Measurements from ENCODE around the gene NLE1. TPM values are rescaled to one million over a fixed set of nuclear protein-coding genes. Genes with fewer than 3 reads are reported as not detected.

NLE1 gene
- total RNA-seq (9.8 TPM), polyA plus RNA-seq (1 to 10 TPM; 3.1 to 5.3 (median 3.8) TPM)

GRCh38 chr17:35141681-35142466 lies at the start of gene NLE1:
Gene NLE1, minus strand, starts transcription at chr17:35142303. Its CDS starts 28 bp downstream, at chr17:35142275.
- Histone ChIP-seq H3K9me3 (ENCODE audit: control insufficient read depth in 2 of 2, low read length in 2 of 2) (no peaks in the 10 kb centered on the region), H3K27ac (ENCODE audit: insufficient read depth, low read length, poor library complexity, severe bottlenecking) (peak within 1 kb of the TSS; percentile 61), H3K4me1 (ENCODE audit: control insufficient read depth, insufficient read depth, low read length, poor library complexity, severe bottlenecking) (peaks cover 24% of the 10 kb centered on the region), H3K4me3 (ENCODE audit: low read depth, low read length) (peak within 1 kb of the TSS; percentile 88), H3K27me3 (ENCODE audit: control insufficient read depth, insufficient read depth, low read length) (no peaks in the 10 kb centered on the region), H3K36me3 (ENCODE audit: control insufficient read depth, insufficient read depth, low read length) (peaks cover 27% of the 10 kb centered on the region)
- Mint-ChIP-seq H3K4me1 (peaks cover 0 to 32% (median 12%) of the 10 kb centered on the region in 4 donors), H3K36me3 (peaks cover 5% of the 10 kb centered on the region), H3K4me3 (peak within 1 kb of the TSS; percentile 86 to 90 (median 90)), H3K27ac (peak within 1 kb of the TSS; percentile 82 to 87 (median 86)), H3K27me3 (no peaks in the 10 kb centered on the region), H3K9me3 (no peaks in the 10 kb centered on the region)
- ATAC-seq (ENCODE audit: low read depth in 2 of 2) = peak; percentile 97
- peak; percentile 79 to 91 (median 88) for DNase-seq

GRCh38 chr17:35191001-35191695 lies 49.0 kb upstream of the NLE1 start:
- peaks cover 0 to 2% (median 0%) of the 10 kb centered on the region in 7 donors for H3K9me3 Mint-ChIP-seq
- H3K27me3 Mint-ChIP-seq = no peaks in the 10 kb centered on the region
- Histone ChIP-seq H3K4me1 (ENCODE audit: control insufficient read depth, insufficient read depth, low read length, poor library complexity, severe bottlenecking) (peaks cover 25% of the 10 kb centered on the region), H3K4me3 (ENCODE audit: low read depth, low read length) (no peak overlapping the region), H3K27me3 (ENCODE audit: control insufficient read depth, insufficient read depth, low read length) (no peaks in the 10 kb centered on the region), H3K27ac (ENCODE audit: insufficient read depth, low read length, poor library complexity, severe bottlenecking) (no peak overlapping the region), H3K36me3 (ENCODE audit: control insufficient read depth, insufficient read depth, low read length) (no peaks in the 10 kb centered on the region), H3K9me3 (ENCODE audit: control insufficient read depth in 2 of 2, low read length in 2 of 2) (no peaks in the 10 kb centered on the region)
- H3K27ac Mint-ChIP-seq = peak overlapping the region in 1 of 3 donors; percentile 25
- peaks cover 19 to 76% (median 40%) of the 10 kb centered on the region in 4 donors for H3K4me1 Mint-ChIP-seq
- DNase-seq = no peak
- H3K36me3 Mint-ChIP-seq = peaks cover 6% of the 10 kb centered on the region
- no peak for ATAC-seq (ENCODE audit: low read depth in 2 of 2)
- peak overlapping the region in 2 of 4 donors; percentile 29 to 57 for H3K4me3 Mint-ChIP-seq

GRCh38 chr17:35189291-35189690 lies 47.2 kb upstream of the NLE1 start:
- peaks cover 6% of the 10 kb centered on the region for H3K36me3 Mint-ChIP-seq
- Histone ChIP-seq H3K27me3 (ENCODE audit: control insufficient read depth, insufficient read depth, low read length) (no peaks in the 10 kb centered on the region), H3K36me3 (ENCODE audit: control insufficient read depth, insufficient read depth, low read length) (no peaks in the 10 kb centered on the region), H3K4me1 (ENCODE audit: control insufficient read depth, insufficient read depth, low read length, poor library complexity, severe bottlenecking) (peaks cover 25% of the 10 kb centered on the region), H3K9me3 (ENCODE audit: control insufficient read depth in 2 of 2, low read length in 2 of 2) (no peaks in the 10 kb centered on the region), H3K27ac (ENCODE audit: insufficient read depth, low read length, poor library complexity, severe bottlenecking) (peak overlapping the region; percentile 49), H3K4me3 (ENCODE audit: low read depth, low read length) (peak overlapping the region; percentile 71)
- peak overlapping the region; percentile 69 to 95 (median 93) for H3K27ac Mint-ChIP-seq
- peak overlapping the region; percentile 13 to 87 (median 73) for H3K4me3 Mint-ChIP-seq
- peaks cover 25 to 85% (median 47%) of the 10 kb centered on the region in 4 donors for H3K4me1 Mint-ChIP-seq
- DNase-seq (no peak), ATAC-seq (ENCODE audit: low read depth in 2 of 2) (no peak)
- H3K27me3 Mint-ChIP-seq = no peaks in the 10 kb centered on the region
- H3K9me3 Mint-ChIP-seq = peaks cover 0 to 2% (median 0%) of the 10 kb centered on the region in 7 donors

GRCh38 chr17:35188111-35188510 lies 46.0 kb upstream of the NLE1 start:
- H3K27me3 Mint-ChIP-seq = no peaks in the 10 kb centered on the region
- Histone ChIP-seq H3K9me3 (ENCODE audit: control insufficient read depth in 2 of 2, low read length in 2 of 2) (no peaks in the 10 kb centered on the region), H3K4me3 (ENCODE audit: low read depth, low read length) (peak overlapping the region; percentile 71), H3K27me3 (ENCODE audit: control insufficient read depth, insufficient read depth, low read length) (no peaks in the 10 kb centered on the region), H3K4me1 (ENCODE audit: control insufficient read depth, insufficient read depth, low read length, poor library complexity, severe bottlenecking) (peaks cover 25% of the 10 kb centered on the region), H3K36me3 (ENCODE audit: control insufficient read depth, insufficient read depth, low read length) (no peaks in the 10 kb centered on the region), H3K27ac (ENCODE audit: insufficient read depth, low read length, poor library complexity, severe bottlenecking) (peak overlapping the region; percentile 49)
- DNase-seq (peak in 2 of 3 donors; percentile 56 to 78), ATAC-seq (ENCODE audit: low read depth in 2 of 2) (peak; percentile 52 to 67)
- H3K27ac Mint-ChIP-seq = peak overlapping the region; percentile 93 to 98 (median 95)
- peaks cover 4% of the 10 kb centered on the region for H3K36me3 Mint-ChIP-seq
- H3K9me3 Mint-ChIP-seq = peaks cover 0 to 2% (median 0%) of the 10 kb centered on the region in 7 donors
- peaks cover 25 to 88% (median 55%) of the 10 kb centered on the region in 4 donors for H3K4me1 Mint-ChIP-seq
- peak overlapping the region; percentile 40 to 91 (median 82) for H3K4me3 Mint-ChIP-seq

- Mint-ChIP-seq H3K4me1 (peaks cover 24 to 88% (median 52%) of the 10 kb centered on the region in 4 donors), H3K27ac (peak overlapping the region; percentile 93 to 98 (median 95)), H3K36me3 (no peaks in the 10 kb centered on the region), H3K4me3 (peak overlapping the region in 3 of 4 donors; percentile 40 to 91 (median 87)), H3K27me3 (no peaks in the 10 kb centered on the region), H3K9me3 (peaks cover 0 to 2% (median 0%) of the 10 kb centered on the region in 7 donors)
- no peak for DNase-seq
- Histone ChIP-seq H3K4me1 (ENCODE audit: control insufficient read depth, insufficient read depth, low read length, poor library complexity, severe bottlenecking) (peaks cover 23% of the 10 kb centered on the region), H3K4me3 (ENCODE audit: low read depth, low read length) (peak overlapping the region; percentile 71), H3K9me3 (ENCODE audit: control insufficient read depth in 2 of 2, low read length in 2 of 2) (no peaks in the 10 kb centered on the region), H3K36me3 (ENCODE audit: control insufficient read depth, insufficient read depth, low read length) (no peaks in the 10 kb centered on the region), H3K27ac (ENCODE audit: insufficient read depth, low read length, poor library complexity, severe bottlenecking) (no peak overlapping the region), H3K27me3 (ENCODE audit: control insufficient read depth, insufficient read depth, low read length) (no peaks in the 10 kb centered on the region)
- ATAC-seq (ENCODE audit: low read depth in 2 of 2) = no peak
These were observed 45.4 kb upstream of the NLE1 start for GRCh38 chr17:35187481-35187880.

GRCh38 chr17:35185849-35186248 lies 43.7 kb upstream of the NLE1 start:
- H3K4me3 Mint-ChIP-seq = peak overlapping the region in 1 of 4 donors; percentile 5
- H3K4me1 ChIP-seq (ENCODE audit: control insufficient read depth, insufficient read depth, low read length, poor library complexity, severe bottlenecking) = peaks cover 18% of the 10 kb centered on the region
- no peaks in the 10 kb centered on the region for H3K27me3 Mint-ChIP-seq
- H3K36me3 ChIP-seq (ENCODE audit: control insufficient read depth, insufficient read depth, low read length) = no peaks in the 10 kb centered on the region
- no peak for ATAC-seq (ENCODE audit: low read depth in 2 of 2)
- H3K9me3 ChIP-seq (ENCODE audit: control insufficient read depth in 2 of 2, low read length in 2 of 2) = no peaks in the 10 kb centered on the region
- H3K4me1 Mint-ChIP-seq = peaks cover 20 to 85% (median 47%) of the 10 kb centered on the region in 4 donors
- peak in 1 of 3 donors; percentile 24 for DNase-seq
- peaks cover 0 to 2% (median 0%) of the 10 kb centered on the region in 7 donors for H3K9me3 Mint-ChIP-seq
- H3K27me3 ChIP-seq (ENCODE audit: control insufficient read depth, insufficient read depth, low read length) = no peaks in the 10 kb centered on the region
- H3K27ac ChIP-seq (ENCODE audit: insufficient read depth, low read length, poor library complexity, severe bottlenecking) = no peak overlapping the region
- peak overlapping the region; percentile 4 to 84 (median 5) for H3K27ac Mint-ChIP-seq
- H3K4me3 ChIP-seq (ENCODE audit: low read depth, low read length) = no peak overlapping the region
- no peaks in the 10 kb centered on the region for H3K36me3 Mint-ChIP-seq

GRCh38 chr17:35184274-35184673 lies 42.2 kb upstream of the NLE1 start:
- Histone ChIP-seq H3K27me3 (ENCODE audit: control insufficient read depth, insufficient read depth, low read length) (no peaks in the 10 kb centered on the region), H3K9me3 (ENCODE audit: control insufficient read depth in 2 of 2, low read length in 2 of 2) (no peaks in the 10 kb centered on the region), H3K27ac (ENCODE audit: insufficient read depth, low read length, poor library complexity, severe bottlenecking) (no peak overlapping the region), H3K4me3 (ENCODE audit: low read depth, low read length) (no peak overlapping the region), H3K4me1 (ENCODE audit: control insufficient read depth, insufficient read depth, low read length, poor library complexity, severe bottlenecking) (peaks cover 16% of the 10 kb centered on the region), H3K36me3 (ENCODE audit: control insufficient read depth, insufficient read depth, low read length) (no peaks in the 10 kb centered on the region)
- Mint-ChIP-seq H3K36me3 (no peaks in the 10 kb centered on the region), H3K27me3 (no peaks in the 10 kb centered on the region), H3K9me3 (peaks cover 0 to 2% (median 0%) of the 10 kb centered on the region in 7 donors), H3K27ac (peak overlapping the region in 2 of 3 donors; percentile 29 to 86), H3K4me1 (peaks cover 24 to 87% (median 47%) of the 10 kb centered on the region in 4 donors), H3K4me3 (peak overlapping the region in 1 of 4 donors; percentile 8)
- ATAC-seq (ENCODE audit: low read depth in 2 of 2) = no peak
- no peak for DNase-seq
